ENCODE results near the gene TBCEL.
"Not testable (repeated sequence)": the region's sequence is repeated elsewhere in the genome, so short reads cannot be mapped to it uniquely, and the experiment has no call there.

TBCEL gene

DNA sequence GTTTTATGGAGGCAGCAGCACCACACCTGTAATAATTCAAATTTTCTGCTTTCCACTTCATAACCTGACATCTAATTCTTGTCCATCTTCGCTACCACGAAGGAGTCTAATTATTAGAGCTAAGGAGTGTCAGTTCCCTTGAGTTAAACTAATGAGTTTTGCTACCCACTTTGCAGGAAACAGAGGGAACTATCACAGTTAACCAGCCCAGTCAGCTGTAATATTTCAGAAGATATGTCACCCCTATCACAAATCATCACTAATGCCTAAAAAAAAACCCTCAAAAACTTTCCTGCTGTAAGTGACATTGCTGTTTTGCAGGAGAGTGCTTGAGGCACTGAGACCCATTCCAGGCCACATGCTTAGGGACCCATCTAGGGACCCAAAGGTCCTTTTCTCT, 85.6 kb downstream of the TBCEL start:
- Histone ChIP-seq H3K27me3 (ENCODE audit: insufficient read depth, low read length) (peaks cover 6% of the 10 kb centered on the region; the same call in 1 of the 2 replicates), H3K36me3 (ENCODE audit: insufficient read depth, low read length) (no peaks in the 10 kb centered on the region)

DNA sequence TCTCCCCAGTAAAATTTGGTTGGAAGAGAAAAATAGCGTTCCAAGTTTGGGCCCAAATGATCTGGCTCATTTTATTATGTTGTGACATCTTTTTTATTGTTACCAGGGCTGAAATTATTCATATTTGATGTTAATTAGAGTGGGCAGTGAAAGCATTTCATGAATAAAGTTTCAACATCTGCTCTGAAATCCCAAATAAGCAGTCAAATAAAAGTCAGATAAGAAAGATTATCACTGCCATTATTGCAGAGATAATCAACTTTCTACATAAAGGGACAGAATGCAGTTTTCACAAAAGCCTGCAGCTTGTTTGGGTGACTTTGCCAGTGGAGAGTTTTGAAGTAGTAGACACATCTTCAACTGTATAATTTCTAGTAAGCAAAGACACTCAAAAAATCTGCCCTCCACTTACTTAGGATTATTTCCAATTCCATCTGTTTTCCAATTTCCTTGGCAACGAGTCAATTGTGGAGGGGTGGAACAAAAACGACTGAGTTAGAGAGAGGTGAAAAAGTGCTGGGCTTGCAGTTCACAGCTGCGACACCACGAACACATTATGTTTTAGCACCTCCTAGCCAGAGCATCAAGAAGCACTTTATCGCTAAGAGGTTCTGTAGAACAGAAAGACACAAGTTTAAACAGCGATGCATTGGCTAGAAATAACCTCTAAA, 86.1 kb downstream of the TBCEL start:
- Histone ChIP-seq H3K27me3 (ENCODE audit: insufficient read depth, low read length) (peaks cover 6% of the 10 kb centered on the region; the same call in 1 of the 2 replicates), H3K4me3 (ENCODE audit: low read length) (no peak overlapping the region), H3K4me1 (ENCODE audit: insufficient read depth, low read length) (no peaks in the 10 kb centered on the region), H3K9ac (ENCODE audit: low read depth, low read length) (no peak overlapping the region), H3K27ac (ENCODE audit: low read depth, low read length) (no peak overlapping the region), H3K9me3 (ENCODE audit: insufficient read depth, low read depth, low read length) (no peaks in the 10 kb centered on the region), H3K36me3 (ENCODE audit: insufficient read depth, low read length) (no peaks in the 10 kb centered on the region)
- WGBS: 88% methylated on average over 7 of the region's 7 CpGs

More for the DNA sequence above, 85.6 kb downstream of the TBCEL start:
- Histone ChIP-seq H3K9me3 (ENCODE audit: insufficient read depth, low read depth, low read length) (no peaks in the 10 kb centered on the region), H3K9ac (ENCODE audit: low read depth, low read length) (no peak overlapping the region), H3K4me1 (ENCODE audit: insufficient read depth, low read length) (no peaks in the 10 kb centered on the region), H3K4me3 (ENCODE audit: low read length) (no peak overlapping the region), H3K27ac (ENCODE audit: low read depth, low read length) (no peak overlapping the region)
- 93% methylated on average over 2 of the region's 2 CpGs for WGBS

DNA sequence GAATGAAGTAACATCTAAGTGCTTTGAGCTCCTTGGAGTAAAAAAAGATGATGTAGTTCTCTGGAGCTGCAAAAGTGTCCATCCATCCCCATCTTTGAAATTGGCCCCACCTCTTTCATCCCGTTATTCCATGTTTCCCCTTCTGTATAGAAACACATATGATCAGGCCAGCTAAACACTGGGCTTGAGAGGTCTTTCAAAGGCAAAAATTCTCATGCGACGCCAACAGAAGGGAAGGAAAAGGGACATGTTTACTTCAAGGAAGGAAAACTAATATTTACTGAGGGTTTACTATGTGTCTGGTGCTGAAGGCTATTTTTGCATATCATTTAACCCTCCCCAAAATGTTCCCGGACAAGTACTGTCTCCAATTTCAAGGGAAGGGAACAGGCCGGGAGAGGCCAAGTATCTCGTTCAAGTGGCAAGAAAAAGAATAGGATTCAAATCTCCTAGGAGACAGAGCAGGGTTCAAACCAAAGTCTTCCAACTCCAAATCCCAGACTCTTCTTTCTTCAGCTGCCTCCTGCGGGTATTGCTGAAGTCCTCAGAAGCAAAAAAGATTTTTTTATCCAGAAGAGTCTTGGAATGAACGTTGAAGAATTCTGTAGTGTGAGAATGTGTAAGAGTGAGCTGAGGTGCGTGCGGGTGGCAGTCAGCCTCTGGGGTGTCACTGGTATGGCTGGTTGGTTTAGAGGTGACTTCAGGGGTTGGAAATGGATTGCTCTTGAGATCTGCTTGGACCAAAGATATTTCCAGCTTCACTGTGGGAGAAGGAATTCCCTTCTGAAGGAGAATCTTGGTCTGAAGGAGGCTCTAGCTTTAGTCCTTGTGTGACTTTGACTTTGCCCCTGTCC, 87.2 kb downstream of the TBCEL start:
- H3K27ac ChIP-seq (ENCODE audit: low read depth, low read length): no peak overlapping the region
- no peaks in the 10 kb centered on the region for H3K9me3 ChIP-seq (ENCODE audit: insufficient read depth, low read depth, low read length)
- H3K27me3 ChIP-seq (ENCODE audit: insufficient read depth, low read length): peaks cover 6% of the 10 kb centered on the region; the same call in 1 of the 2 replicates
- H3K4me3 ChIP-seq (ENCODE audit: low read length): no peak overlapping the region
- no peaks in the 10 kb centered on the region for H3K4me1 ChIP-seq (ENCODE audit: insufficient read depth, low read length)
- 89% methylated on average over 10 of the region's 10 CpGs for WGBS
- H3K36me3 ChIP-seq (ENCODE audit: insufficient read depth, low read length): no peaks in the 10 kb centered on the region
- no peak overlapping the region for H3K9ac ChIP-seq (ENCODE audit: low read depth, low read length)

DNA sequence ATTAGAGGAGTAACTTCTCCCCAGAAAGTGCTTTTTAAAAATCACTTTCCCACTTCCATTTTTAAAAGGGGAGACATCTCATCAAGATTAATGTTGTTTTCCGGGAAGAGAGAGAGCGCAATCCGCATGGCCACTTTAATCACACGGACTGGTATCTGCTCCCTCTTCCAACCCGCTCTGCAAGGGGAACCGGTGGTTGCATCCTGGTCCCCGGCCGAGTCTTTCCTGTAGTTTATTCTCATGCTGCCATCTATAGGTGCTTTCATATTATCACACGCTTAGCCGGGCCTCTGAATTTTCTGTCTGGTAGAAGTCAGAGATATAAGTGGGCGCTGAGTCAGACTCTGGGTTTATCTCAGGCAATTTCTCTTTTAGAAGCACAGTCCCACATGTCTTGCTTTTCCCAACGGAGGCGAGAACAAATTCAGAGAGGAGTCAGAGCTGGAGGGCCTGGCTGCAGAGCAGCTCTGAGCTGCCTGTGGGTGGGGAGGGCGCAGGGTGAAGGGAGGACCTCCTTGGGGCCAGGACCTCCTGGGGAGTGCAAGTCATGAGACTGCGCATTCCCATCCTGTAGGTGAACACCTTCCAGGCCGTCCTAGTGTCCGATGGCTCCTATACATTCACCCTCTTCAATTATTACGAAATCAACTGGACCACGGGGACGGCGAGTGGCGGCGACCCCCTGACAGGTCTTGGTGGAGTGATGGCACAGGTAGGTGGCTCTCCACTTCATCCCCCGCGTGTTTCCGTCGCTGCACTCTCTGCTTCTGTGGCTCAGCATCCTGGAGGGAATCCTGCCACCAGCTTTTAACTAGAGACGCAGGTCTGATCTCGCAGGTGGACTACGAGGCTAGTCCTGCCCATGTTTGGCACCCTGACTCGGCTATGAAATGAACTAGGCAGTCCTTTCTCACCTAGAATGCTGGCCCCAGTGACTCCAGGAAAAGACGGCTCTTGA, 88.9 kb downstream of the TBCEL start:
- Histone ChIP-seq H3K27me3 (ENCODE audit: insufficient read depth, low read length) (peaks cover 6% of the 10 kb centered on the region; the same call in 1 of the 2 replicates), H3K4me1 (ENCODE audit: insufficient read depth, low read length) (no peaks in the 10 kb centered on the region), H3K9ac (ENCODE audit: low read depth, low read length) (no peak overlapping the region), H3K4me3 (ENCODE audit: low read length) (no peak overlapping the region), H3K9me3 (ENCODE audit: insufficient read depth, low read depth, low read length) (no peaks in the 10 kb centered on the region), H3K36me3 (ENCODE audit: insufficient read depth, low read length) (no peaks in the 10 kb centered on the region), H3K27ac (ENCODE audit: low read depth, low read length) (no peak overlapping the region)
- 60% methylated on average over 32 of the region's 32 CpGs for WGBS

DNA sequence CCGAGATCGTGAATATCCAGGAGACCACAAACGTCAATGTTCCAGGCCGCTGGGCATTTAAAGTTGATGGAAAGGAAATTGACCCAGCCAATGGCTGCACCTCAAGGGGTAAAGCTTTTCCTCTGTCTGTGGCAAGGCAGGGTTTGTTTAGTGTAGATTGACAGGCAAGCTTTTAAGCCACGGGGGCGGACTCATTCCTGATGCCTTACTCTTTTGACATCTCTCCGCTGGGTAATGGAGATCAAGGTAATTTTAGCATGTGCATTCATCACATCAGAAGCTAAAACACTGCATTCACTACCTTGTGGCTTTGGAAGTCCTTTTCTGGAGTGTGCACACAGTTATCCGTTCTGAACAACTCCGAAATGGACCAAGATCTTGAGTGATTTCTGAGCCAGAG, 89.7 kb downstream of the TBCEL start:
- H3K4me3 ChIP-seq (ENCODE audit: low read length): no peak overlapping the region
- WGBS: 82% methylated on average over 9 of the region's 9 CpGs
- H3K27ac ChIP-seq (ENCODE audit: low read depth, low read length): no peak overlapping the region
- no peak overlapping the region for H3K9ac ChIP-seq (ENCODE audit: low read depth, low read length)
- H3K27me3 ChIP-seq (ENCODE audit: insufficient read depth, low read length): peaks cover 6% of the 10 kb centered on the region; the same call in 1 of the 2 replicates
- no peaks in the 10 kb centered on the region for H3K4me1 ChIP-seq (ENCODE audit: insufficient read depth, low read length)
- H3K36me3 ChIP-seq (ENCODE audit: insufficient read depth, low read length): no peaks in the 10 kb centered on the region
- no peaks in the 10 kb centered on the region for H3K9me3 ChIP-seq (ENCODE audit: insufficient read depth, low read depth, low read length)

DNA sequence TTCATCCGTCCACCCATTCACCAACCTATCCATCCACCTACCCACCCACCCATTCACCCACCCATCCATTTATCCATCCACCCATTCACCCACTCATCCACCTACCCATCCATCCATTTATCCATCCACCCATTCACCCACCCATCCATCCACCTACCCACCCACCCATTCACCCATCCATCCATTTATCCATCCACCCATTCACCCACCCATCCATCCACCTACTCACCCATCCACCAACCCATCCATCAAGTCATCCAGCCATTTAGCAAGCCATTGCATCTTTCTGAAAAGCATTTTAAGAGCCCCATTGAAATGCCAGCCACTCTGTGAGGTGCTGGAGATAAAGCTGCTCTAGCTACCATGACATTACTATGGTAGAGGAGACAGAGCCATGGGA, 91.1 kb downstream of the TBCEL start:
- not testable (repeated sequence) for H3K9me3 ChIP-seq (ENCODE audit: insufficient read depth, low read depth, low read length); H3K4me1 ChIP-seq (ENCODE audit: insufficient read depth, low read length); H3K4me3 ChIP-seq (ENCODE audit: low read length); H3K36me3 ChIP-seq (ENCODE audit: insufficient read depth, low read length); H3K27me3 ChIP-seq (ENCODE audit: insufficient read depth, low read length); H3K27ac ChIP-seq (ENCODE audit: low read depth, low read length); H3K9ac ChIP-seq (ENCODE audit: low read depth, low read length)
- 94% methylated on average over 1 of the region's 1 CpG for WGBS

DNA sequence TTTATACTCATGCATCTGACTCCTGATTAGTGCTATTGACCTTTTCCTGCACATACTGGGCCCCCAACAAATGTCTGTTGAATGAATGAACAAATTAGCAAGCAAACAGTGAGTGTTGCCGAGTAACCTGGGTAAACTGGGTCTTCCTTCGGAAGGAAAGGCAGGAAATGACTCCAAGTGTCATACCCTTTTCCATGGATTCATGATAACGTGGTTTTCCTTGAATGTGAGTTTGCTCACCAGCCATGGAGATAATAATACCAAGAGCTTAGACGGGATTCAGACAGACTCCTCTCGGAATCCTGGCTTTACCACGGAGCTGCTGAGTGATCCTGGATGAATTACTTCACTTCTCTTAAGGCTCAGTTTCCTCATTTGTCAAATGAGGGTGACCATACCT, 93.9 kb downstream of the TBCEL start:
- Histone ChIP-seq H3K4me1 (ENCODE audit: insufficient read depth, low read length) (no peaks in the 10 kb centered on the region), H3K27me3 (ENCODE audit: insufficient read depth, low read length) (no peaks in the 10 kb centered on the region), H3K9ac (ENCODE audit: low read depth, low read length) (no peak overlapping the region), H3K4me3 (ENCODE audit: low read length) (no peak overlapping the region), H3K36me3 (ENCODE audit: insufficient read depth, low read length) (no peaks in the 10 kb centered on the region), H3K9me3 (ENCODE audit: insufficient read depth, low read depth, low read length) (peaks cover 14% of the 10 kb centered on the region), H3K27ac (ENCODE audit: low read depth, low read length) (no peak overlapping the region)
- WGBS: 76% methylated on average over 6 of the region's 6 CpGs

DNA sequence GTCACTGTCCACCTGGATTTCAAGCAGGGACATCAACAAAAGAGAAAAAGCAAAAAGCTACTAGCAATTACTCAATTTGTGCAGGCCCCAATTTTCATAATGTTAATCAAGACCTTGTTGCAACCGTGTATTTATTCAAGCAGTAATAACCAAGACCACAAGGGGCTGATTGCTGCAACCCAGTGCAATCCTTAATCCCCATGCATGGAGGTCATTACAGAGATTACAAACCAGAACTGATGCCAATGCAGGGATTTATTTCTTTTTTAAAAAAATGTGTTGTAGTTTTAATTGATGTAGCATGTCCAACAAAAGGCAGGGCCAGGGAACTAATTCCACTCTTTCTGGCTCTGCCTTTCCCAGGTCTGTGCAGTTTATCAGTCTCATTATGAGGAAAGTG, 95.5 kb downstream of the TBCEL start:
- no peaks in the 10 kb centered on the region for H3K4me1 ChIP-seq (ENCODE audit: insufficient read depth, low read length)
- no peaks in the 10 kb centered on the region for H3K27me3 ChIP-seq (ENCODE audit: insufficient read depth, low read length)
- 81% methylated on average over 1 of the region's 1 CpG for WGBS
- no peak overlapping the region for H3K27ac ChIP-seq (ENCODE audit: low read depth, low read length)
- peaks cover 19% of the 10 kb centered on the region for H3K9me3 ChIP-seq (ENCODE audit: insufficient read depth, low read depth, low read length)
- H3K36me3 ChIP-seq (ENCODE audit: insufficient read depth, low read length): no peaks in the 10 kb centered on the region
- no peak overlapping the region for H3K9ac ChIP-seq (ENCODE audit: low read depth, low read length)
- H3K4me3 ChIP-seq (ENCODE audit: low read length): no peak overlapping the region

DNA sequence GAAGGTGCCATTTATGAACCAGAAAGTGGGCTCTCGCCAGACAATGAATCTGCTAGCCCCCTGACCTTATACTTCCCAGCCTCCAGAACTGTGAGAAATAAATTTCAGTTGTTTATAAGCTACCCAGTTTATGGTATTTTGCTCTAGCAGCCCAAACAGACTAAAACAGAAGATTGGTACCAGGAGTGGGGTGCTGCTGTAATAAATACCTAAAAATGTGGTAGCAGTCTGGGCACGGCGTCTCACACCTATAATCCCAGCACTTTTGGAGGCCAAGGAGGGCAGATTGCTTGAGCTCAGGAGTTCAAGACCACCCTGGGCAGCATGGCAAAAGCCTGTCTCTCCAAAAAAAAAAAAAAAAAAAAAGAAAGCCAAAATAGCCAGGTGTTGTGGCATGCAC, 98.4 kb downstream of the TBCEL start:
- 93% methylated on average over 3 of the region's 3 CpGs for WGBS
- H3K4me1 ChIP-seq (ENCODE audit: insufficient read depth, low read length): no peaks in the 10 kb centered on the region
- H3K27me3 ChIP-seq (ENCODE audit: insufficient read depth, low read length): no peaks in the 10 kb centered on the region
- H3K9me3 ChIP-seq (ENCODE audit: insufficient read depth, low read depth, low read length): peaks cover 19% of the 10 kb centered on the region
- H3K4me3 ChIP-seq (ENCODE audit: low read length): no peak overlapping the region
- H3K27ac ChIP-seq (ENCODE audit: low read depth, low read length): no peak overlapping the region
- no peak overlapping the region for H3K9ac ChIP-seq (ENCODE audit: low read depth, low read length)
- H3K36me3 ChIP-seq (ENCODE audit: insufficient read depth, low read length): no peaks in the 10 kb centered on the region

DNA sequence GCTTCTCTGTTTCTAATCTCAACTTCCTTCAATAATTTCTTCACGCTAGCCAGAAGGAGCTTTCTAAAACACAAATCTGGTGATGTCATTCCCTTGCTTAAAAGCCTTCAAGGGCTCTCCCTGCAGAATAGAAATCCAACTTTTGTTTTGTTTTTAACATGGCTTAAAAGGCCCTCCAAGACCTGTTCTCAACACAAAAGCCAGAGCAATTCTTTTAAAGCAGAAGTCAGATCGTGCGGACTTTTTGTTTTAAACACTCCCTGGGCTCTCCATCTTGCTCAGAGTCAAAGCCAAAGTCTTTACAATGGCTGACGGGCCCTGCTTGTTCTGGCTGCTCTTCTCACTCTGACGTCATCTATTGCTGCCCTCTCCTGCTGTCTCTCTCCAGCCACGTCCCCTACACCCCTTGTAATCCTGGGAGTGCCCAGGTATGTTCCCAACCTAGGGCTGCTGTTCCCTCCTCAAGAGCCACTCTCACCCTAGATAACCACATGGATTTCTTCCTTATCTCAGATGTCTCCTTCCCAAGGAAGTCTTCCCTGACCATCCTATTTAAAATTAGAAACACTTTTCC, 99.7 kb downstream of the TBCEL start:
- H3K27me3 ChIP-seq (ENCODE audit: insufficient read depth, low read length): no peaks in the 10 kb centered on the region
- H3K9ac ChIP-seq (ENCODE audit: low read depth, low read length): no peak overlapping the region
- H3K4me1 ChIP-seq (ENCODE audit: insufficient read depth, low read length): no peaks in the 10 kb centered on the region
- 89% methylated on average over 6 of the region's 6 CpGs for WGBS
- peaks cover 19% of the 10 kb centered on the region for H3K9me3 ChIP-seq (ENCODE audit: insufficient read depth, low read depth, low read length)
- H3K27ac ChIP-seq (ENCODE audit: low read depth, low read length): no peak overlapping the region
- no peaks in the 10 kb centered on the region for H3K36me3 ChIP-seq (ENCODE audit: insufficient read depth, low read length)
- no peak overlapping the region for H3K4me3 ChIP-seq (ENCODE audit: low read length)
